GM12891 (cell line): ENCODE data around the gene TBC1D1.

Experiments
- DNase-seq: peaks from one replicate; pipeline ENCODE4 v3.0.0; 2011; ENCODE audit warnings: low spot score; ENCODE audit not compliant: insufficient read length
- FAIRE-seq: peaks from 2 replicates; lab custom pipeline; 2011; peaks lifted over from hg19 to GRCh38; lab: Jason Lieb, UNC
- PAX5 ChIP-seq: IDR thresholded peaks from 2 replicates; pipeline ENCODE4 v1.6.1; 2011; ENCODE audit warnings: low read length, moderate library complexity, mild to moderate bottlenecking; ENCODE audit not compliant: insufficient read depth, severe bottlenecking
- POLR2A ChIP-seq: IDR thresholded peaks from 2 replicates; pipeline ENCODE4 v1.6.1; 2011; ENCODE audit warnings: low read depth, low read length, control low read depth
- POLR2AphosphoS5 ChIP-seq: IDR thresholded peaks from 2 replicates; pipeline ENCODE4 v1.6.1; 2011; ENCODE audit warnings: low read depth, low read length, control low read depth
- POU2F2 ChIP-seq: IDR thresholded peaks from 2 replicates; pipeline ENCODE4 v1.6.1; 2011; ENCODE audit warnings: low read depth, mild to moderate bottlenecking, control low read depth, low read length, moderate library complexity
- SPI1 ChIP-seq: IDR thresholded peaks from 2 replicates; pipeline ENCODE4 v1.6.1; 2011; ENCODE audit warnings: low read depth, low read length, control low read depth
- TAF1 ChIP-seq: IDR thresholded peaks from 2 replicates; pipeline ENCODE4 v1.6.1; 2011; ENCODE audit warnings: low read depth, low read length, control low read depth

Gene TBC1D1

GRCh38 chr4:37938208-37938607, 47.3 kb downstream of the TBC1D1 start:
- TF ChIP-seq POLR2A, result no peak
- DNase-seq (no peak), FAIRE-seq (no peak)

- FAIRE-seq, result no peak
- DNase-seq, result no peak
- TF ChIP-seq POLR2AphosphoS5 (no peak), TAF1 (no peak), POLR2A (no peak), POU2F2 (no peak), PAX5 (no peak), SPI1 (no peak)
Observed at GRCh38 chr4:37946503-37947179, 55.8 kb downstream of the TBC1D1 start.

DNA sequence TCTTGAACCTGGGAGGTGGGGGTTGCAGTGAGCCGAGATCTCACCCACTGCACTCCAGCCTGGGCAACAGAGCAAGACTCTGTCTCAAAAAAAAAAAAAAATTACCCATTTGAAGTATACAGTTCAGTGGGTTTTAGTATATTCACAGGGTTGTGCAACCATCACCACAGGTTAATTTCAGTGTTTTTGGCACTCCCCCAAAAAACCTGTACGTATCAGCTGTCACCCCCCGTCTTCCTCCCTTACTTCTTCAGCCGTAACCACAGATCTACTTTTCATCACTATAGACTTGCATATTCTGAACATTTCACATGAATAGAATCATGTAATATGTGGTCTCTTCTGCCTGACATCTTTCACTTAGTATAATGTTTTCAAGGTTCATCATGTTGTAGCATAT, 57.7 kb downstream of the TBC1D1 start:
- no peak for TF ChIP-seq SPI1
- no peak for TF ChIP-seq PAX5
- TF ChIP-seq TAF1, result no peak
- no peak for TF ChIP-seq POLR2AphosphoS5
- TF ChIP-seq POLR2A, result no peak
- no peak for TF ChIP-seq POU2F2
- FAIRE-seq (peak; percentile 41), DNase-seq (no peak)

GRCh38 chr4:37949636-37950426, 58.9 kb downstream of the TBC1D1 start:
- TF ChIP-seq TAF1 (no peak), POU2F2 (no peak), POLR2A (no peak), PAX5 (no peak), POLR2AphosphoS5 (no peak), SPI1 (no peak)
- no peak for FAIRE-seq
- no peak for DNase-seq

DNA sequence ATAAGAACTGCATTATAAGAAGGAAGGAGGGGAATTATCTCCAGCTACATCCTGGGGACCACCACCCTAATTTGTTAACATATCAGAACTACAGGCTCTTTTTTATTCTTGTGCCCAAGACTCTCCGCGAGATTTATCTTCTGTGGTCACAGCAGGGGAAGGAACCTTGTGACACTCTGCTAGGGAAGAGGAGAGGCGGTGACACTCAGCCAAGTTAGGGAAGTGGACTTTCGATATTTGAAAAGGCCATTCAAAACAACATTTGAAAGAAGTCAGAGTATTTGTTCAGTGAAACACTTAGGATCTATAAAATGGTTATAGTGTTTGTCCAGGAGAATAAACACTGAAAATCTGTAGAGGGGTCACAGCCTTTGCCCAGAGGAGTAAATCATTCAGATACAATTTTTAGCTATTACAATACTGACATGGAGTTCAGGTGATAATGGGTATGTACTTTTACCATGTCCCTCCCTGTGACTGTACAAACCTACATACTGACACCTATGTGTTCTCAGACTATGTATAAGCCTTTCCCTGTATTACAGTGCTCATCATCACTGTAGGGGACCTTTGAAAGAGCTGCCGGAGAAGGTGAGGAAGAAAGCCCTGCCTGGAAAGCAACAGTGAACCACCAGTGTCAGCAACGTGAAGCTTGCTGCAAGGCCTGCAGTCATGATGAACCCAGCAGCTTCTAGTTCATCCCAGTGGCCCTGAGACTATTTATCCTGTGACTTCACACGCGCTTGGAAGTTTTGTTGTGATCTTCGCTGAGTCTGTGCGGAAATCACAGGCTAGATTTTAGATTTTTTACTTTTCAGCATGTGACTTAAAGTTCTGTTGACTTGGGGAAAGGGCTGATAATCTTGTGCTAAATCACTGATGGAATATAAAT, 60.8 kb downstream of the TBC1D1 start:
- FAIRE-seq, result no peak
- TF ChIP-seq PAX5 (no peak), POLR2A (no peak), SPI1 (no peak), POU2F2 (no peak)
- no peak for DNase-seq

- no peak for FAIRE-seq
- no peak for DNase-seq
- TF ChIP-seq SPI1, result no peak
- TF ChIP-seq POU2F2, result no peak
- TF ChIP-seq POLR2A, result no peak
- TF ChIP-seq PAX5, result no peak
- no peak for TF ChIP-seq TAF1
- no peak for TF ChIP-seq POLR2AphosphoS5
Observed at GRCh38 chr4:37953156-37953555, 62.3 kb downstream of the TBC1D1 start.

DNA sequence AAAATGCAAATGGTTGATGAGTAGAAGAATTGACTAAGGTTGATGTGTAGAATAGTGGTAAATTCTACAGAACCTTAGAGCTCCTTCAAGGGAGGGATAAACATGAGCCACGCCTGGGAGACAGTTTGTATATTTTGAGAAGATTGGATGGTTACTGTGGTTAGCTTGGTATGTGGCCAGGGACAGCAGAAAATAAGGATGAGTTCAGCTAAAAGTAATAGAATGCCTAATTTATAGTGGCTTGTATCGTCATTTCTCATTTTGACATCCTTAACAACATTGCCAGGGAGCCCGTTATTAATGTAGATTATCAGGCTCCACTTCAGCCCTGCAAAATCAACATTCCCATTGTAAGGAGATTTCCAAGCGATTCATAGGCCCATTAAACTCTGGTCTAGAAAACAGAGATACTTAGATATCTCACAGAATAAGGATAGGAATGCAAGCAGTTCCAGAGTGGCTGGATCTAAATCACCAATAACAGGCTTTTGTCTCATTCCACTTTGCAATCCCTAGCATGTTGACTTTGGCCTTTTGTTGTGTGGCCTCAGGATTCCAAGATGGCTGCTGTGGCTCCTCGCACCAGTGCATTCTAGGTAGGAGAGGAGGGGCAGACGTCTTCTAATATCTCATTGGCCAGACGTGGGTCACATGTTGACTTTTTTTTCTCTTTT, 62.9 kb downstream of the TBC1D1 start:
- peak; percentile 35 for FAIRE-seq
- no peak for TF ChIP-seq TAF1
- no peak for TF ChIP-seq SPI1
- TF ChIP-seq PAX5, result no peak
- TF ChIP-seq POLR2AphosphoS5, result no peak
- TF ChIP-seq POU2F2, result no peak
- TF ChIP-seq POLR2A, result no peak
- no peak for DNase-seq

DNA sequence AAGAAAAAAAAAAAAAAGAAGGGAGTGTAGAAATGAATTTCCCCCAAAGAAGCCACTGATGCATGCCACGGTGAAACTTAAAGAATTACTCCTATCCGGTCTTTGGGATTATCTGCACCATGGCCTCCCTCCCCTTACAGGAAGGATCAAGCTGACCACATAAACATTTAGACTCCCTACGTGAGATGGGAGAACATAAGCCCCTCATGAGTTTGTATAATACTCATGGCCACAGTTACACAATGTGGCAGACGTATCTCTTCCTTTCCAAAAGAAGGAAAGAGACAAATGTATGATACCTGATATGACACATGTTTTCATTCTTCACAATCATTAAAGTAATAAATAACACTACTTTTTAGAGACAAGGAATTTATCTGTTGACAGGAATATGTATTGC, 66.1 kb downstream of the TBC1D1 start:
- no peak for TF ChIP-seq TAF1
- TF ChIP-seq POLR2AphosphoS5, result no peak
- FAIRE-seq (no peak), DNase-seq (no peak)

DNA sequence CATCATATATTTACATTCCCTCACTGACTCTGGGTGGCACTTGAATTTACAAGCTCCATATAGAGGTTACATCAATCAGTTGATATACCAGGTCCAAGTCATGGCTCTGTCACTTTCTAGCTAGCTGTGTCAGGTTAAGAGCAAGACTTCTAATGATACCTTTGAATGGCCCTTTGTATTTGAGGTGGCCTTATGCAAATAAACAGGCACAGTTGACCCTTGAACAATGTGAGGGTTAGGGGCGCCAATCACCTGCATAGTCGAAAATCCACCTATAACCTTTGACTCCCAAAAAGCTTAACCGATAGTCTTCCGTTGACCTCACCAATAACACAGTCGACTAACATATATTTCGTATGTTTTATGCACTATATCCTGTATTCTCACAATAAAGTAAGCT, 68.0 kb downstream of the TBC1D1 start:
- DNase-seq, result no peak
- no peak for FAIRE-seq
- TF ChIP-seq SPI1 (no peak), POU2F2 (no peak), POLR2A (no peak), POLR2AphosphoS5 (no peak), TAF1 (no peak), PAX5 (no peak)
